Gastroesophageal sphincter (tissue), 4 donors: ENCODE measurements around the gene GSTO1. TPM values are rescaled to one million over a fixed set of nuclear protein-coding genes. Genes with fewer than 3 reads are reported as not detected.

Experiments used
- ATAC-seq: fragments of 150-250 bp; one replicate; pipeline ENCODE4 v1.9.1; 2016; ENCODE audit warnings: mild to moderate bottlenecking, moderate library complexity
- H3K27ac ChIP-seq, 4 donors: fragments of 200-600 bp; sonication (generic) in 3 of 4; 1 replicate in 3 of 4; 2 replicates in 1 of 4; pipeline ENCODE4 v1.5.1; 2016 to 2019
- H3K27me3 ChIP-seq: fragments of 200-600 bp; sonication (generic); one replicate; pipeline ENCODE4 v1.5.1; 2019
- H3K36me3 ChIP-seq, 2 donors: fragments of 200-600 bp; sonication (generic); one replicate each; pipeline ENCODE4 v1.5.1; 2019; ENCODE audit warnings: control low read depth in 1 of 2
- H3K4me1 ChIP-seq, 3 donors: fragments of 200-600 bp; sonication (generic); 1 replicate in 2 of 3; 2 replicates in 1 of 3; pipeline ENCODE4 v1.5.1; 2016 to 2019; ENCODE audit warnings: control low read depth in 2 of 3
- H3K4me3 ChIP-seq, 2 donors: fragments of 200-600 bp; sonication (generic); one replicate each; pipeline ENCODE4 v1.5.1; 2019; ENCODE audit warnings: mild to moderate bottlenecking in 1 of 2, moderate library complexity in 1 of 2
- H3K9me3 ChIP-seq, 3 donors: fragments of 200-600 bp; sonication (generic); one replicate each; pipeline ENCODE4 v1.5.1; 2017 to 2019; ENCODE audit warnings: control low read depth in 2 of 3
- CTCF ChIP-seq, 4 experiments: fragments of 200-600 bp in 2 of 4; fragments of 450-650 bp in 2 of 4; sonication (generic) in 1 of 4; IDR thresholded peaks; one replicate each; pipeline ENCODE4 v1.5.1; 2017 to 2019; ENCODE audit warnings: antibody characterized with exemption in 4 of 4, mild to moderate bottlenecking in 2 of 4, moderate library complexity in 2 of 4
- EP300 ChIP-seq: sonication (generic); formaldehyde crosslinking; IDR thresholded peaks from one replicate; pipeline ENCODE4 v1.6.1; 2017; ENCODE audit warnings: antibody characterized with exemption, mild to moderate bottlenecking
- POLR2A ChIP-seq, 2 donors: fragments of 450-650 bp; IDR thresholded peaks; one replicate each; pipeline ENCODE4 v1.6.1; 2017; ENCODE audit warnings: antibody characterized with exemption in 2 of 2, mild to moderate bottlenecking in 2 of 2, moderate library complexity in 1 of 2
- POLR2AphosphoS5 ChIP-seq: sonication (generic); formaldehyde crosslinking; IDR thresholded peaks from one replicate; pipeline ENCODE4 v1.6.1; 2017; ENCODE audit warnings: antibody characterized with exemption
- WGBS, 2 donors: methylation state at CpG; one replicate each; pipeline ENCODE4 v1.1.5; 2018; ENCODE audit warnings: low coverage in 1 of 2; 5-methylcytosine and 5-hydroxymethylcytosine counted together
- total RNA-seq, 4 donors: library from RNA; depleted of rRNA; stranded (reverse); fragments of >200 nt; gene quantifications; one replicate each; pipeline ENCODE4 v1.1.0, GENCODE V29; 2016

Gene GSTO1
- total RNA-seq, 4 donors from 2014 or later: 124 to 153 (median 149) TPM

- H3K27me3 ChIP-seq: no peaks in the 10 kb centered on the region
- H3K36me3 ChIP-seq: peaks cover 0 to 37% of the 10 kb centered on the region in 2 donors
- H3K4me3 ChIP-seq: no peak overlapping the region
- no peak for TF ChIP-seq CTCF (IDR thresholded peaks at IDR 0.05)
- TF ChIP-seq POLR2A (IDR thresholded peaks at IDR 0.05): no peak
- TF ChIP-seq POLR2AphosphoS5: no peak
- TF ChIP-seq EP300: no peak
- 63 to 71% methylated on average over 8 of the region's 10 CpGs for WGBS, 2 donors
- H3K9me3 ChIP-seq: no peaks in the 10 kb centered on the region
- ATAC-seq: no peak
- peaks cover 11 to 85% (median 31%) of the 10 kb centered on the region in 3 donors for H3K4me1 ChIP-seq
- peak overlapping the region in 3 of 4 donors; percentile 8 to 95 (median 61) for H3K27ac ChIP-seq
These were observed 53.1 kb downstream of the GSTO1 start for GRCh38 chr10:104307576-104308438.

- TF ChIP-seq POLR2A (IDR thresholded peaks at IDR 0.05) (no peak), POLR2AphosphoS5 (no peak), CTCF (IDR thresholded peaks at IDR 0.05) (no peak), EP300 (no peak)
- Histone ChIP-seq H3K9me3 (no peaks in the 10 kb centered on the region), H3K27me3 (no peaks in the 10 kb centered on the region), H3K27ac (peak overlapping the region in 3 of 4 donors; percentile 8 to 95 (median 61)), H3K36me3 (peaks cover 0 to 43% of the 10 kb centered on the region in 2 donors), H3K4me1 (peaks cover 11 to 85% (median 26%) of the 10 kb centered on the region in 3 donors), H3K4me3 (no peak overlapping the region)
- no peak for ATAC-seq
- 70 to 88% methylated on average over 4 of the region's 4 CpGs for WGBS, 2 donors
These were observed 53.8 kb downstream of the GSTO1 start for GRCh38 chr10:104308439-104308903.

- H3K4me3 ChIP-seq: no peak overlapping the region
- peak overlapping the region; percentile 12 to 77 (median 64) for H3K27ac ChIP-seq
- peaks cover 0 to 61% of the 10 kb centered on the region in 2 donors for H3K36me3 ChIP-seq
- 55 to 88% methylated on average over 4 to 5 of the region's 15 CpGs for WGBS, 2 donors
- no peaks in the 10 kb centered on the region for H3K27me3 ChIP-seq
- TF ChIP-seq CTCF (IDR thresholded peaks at IDR 0.05) (no peak), POLR2AphosphoS5 (peak; percentile 24)
- H3K9me3 ChIP-seq: no peaks in the 10 kb centered on the region
- ATAC-seq: peak; percentile 60
- peaks cover 5 to 66% (median 21%) of the 10 kb centered on the region in 3 donors for H3K4me1 ChIP-seq
These were observed 55.6 kb downstream of the GSTO1 start for GRCh38 chr10:104309980-104310978.

GRCh38 chr10:104311184-104311720 lies 56.6 kb downstream of the GSTO1 start:
- Histone ChIP-seq H3K27ac (peak overlapping the region in 2 of 4 donors; percentile 71 to 77), H3K4me1 (peaks cover 3 to 63% (median 18%) of the 10 kb centered on the region in 3 donors)
- 56 to 80% methylated on average over 1 to 2 of the region's 5 CpGs for WGBS, 2 donors

More at GRCh38 chr10:104311184-104311720, 56.6 kb downstream of the GSTO1 start:
- no peak for ATAC-seq
- no peak for TF ChIP-seq CTCF (IDR thresholded peaks at IDR 0.05)
- no peak for TF ChIP-seq POLR2A (IDR thresholded peaks at IDR 0.05)
- TF ChIP-seq POLR2AphosphoS5: no peak
- TF ChIP-seq EP300: no peak
- H3K4me3 ChIP-seq: no peak overlapping the region
- peaks cover 0 to 68% of the 10 kb centered on the region in 2 donors for H3K36me3 ChIP-seq
- H3K9me3 ChIP-seq: no peaks in the 10 kb centered on the region
- no peaks in the 10 kb centered on the region for H3K27me3 ChIP-seq
